NOMO-1 treated with dmso at 0.1 percent for 144 hours (cell line): ENCODE measurements around the gene SULT1E1.
"Not testable (repeated sequence)": the region's sequence is repeated elsewhere in the genome, so short reads cannot be mapped to it uniquely, and the experiment has no call there.

ENCODE experiments used
- DNase-seq: peaks from one replicate; lab custom pipeline; 2025; ENCODE audit not compliant: unreplicated experiment; lab: John Stamatoyannopoulos, UW

Gene SULT1E1

GRCh38 chr4:69848028-69848427 is 11.9 kb downstream of the SULT1E1 start:
- no peak for DNase-seq

GRCh38 chr4:69843932-69844331 is 16.0 kb downstream of the SULT1E1 start:
- DNase-seq = no peak

- DNase-seq = no peak
Measured at GRCh38 chr4:69843301-69843700, 16.6 kb downstream of the SULT1E1 start.

GRCh38 chr4:69838977-69839376 is 21.0 kb downstream of the SULT1E1 start:
- DNase-seq = no peak

GRCh38 chr4:69836287-69836686 is 23.7 kb downstream of the SULT1E1 start:
- no peak for DNase-seq

- DNase-seq = no peak
Measured at GRCh38 chr4:69835766-69836165, 24.2 kb downstream of the SULT1E1 start.

GRCh38 chr4:69833251-69833650 is 26.7 kb downstream of the SULT1E1 start:
- DNase-seq = no peak

- DNase-seq = peak; percentile 40
Measured at GRCh38 chr4:69832326-69833030, 27.5 kb downstream of the SULT1E1 start.

- DNase-seq = peak; percentile 95
Measured at GRCh38 chr4:69831646-69832325, 28.2 kb downstream of the SULT1E1 start.

GRCh38 chr4:69831270-69831627 is 28.7 kb downstream of the SULT1E1 start:
- DNase-seq = no peak

GRCh38 chr4:69830560-69831269 is 29.2 kb downstream of the SULT1E1 start:
- no peak for DNase-seq

- DNase-seq = no peak
Measured at GRCh38 chr4:69830192-69830559, 29.8 kb downstream of the SULT1E1 start.

GRCh38 chr4:69829678-69830077 is 30.3 kb downstream of the SULT1E1 start:
- DNase-seq = no peak

- no peak for DNase-seq
Measured at GRCh38 chr4:69828828-69829227, 31.1 kb downstream of the SULT1E1 start.

GRCh38 chr4:69825056-69825455 is 34.9 kb downstream of the SULT1E1 start:
- DNase-seq = not testable (repeated sequence)

GRCh38 chr4:69823481-69824186 is 36.3 kb downstream of the SULT1E1 start:
- peak; percentile 48 for DNase-seq

- DNase-seq = no peak
Measured at GRCh38 chr4:69823048-69823447, 36.9 kb downstream of the SULT1E1 start.

GRCh38 chr4:69822198-69822597 is 37.7 kb downstream of the SULT1E1 start:
- DNase-seq = no peak

GRCh38 chr4:69818060-69818639 is 41.8 kb downstream of the SULT1E1 start:
- no peak for DNase-seq

- DNase-seq = no peak
Measured at GRCh38 chr4:69816236-69816635, 43.7 kb downstream of the SULT1E1 start.

GRCh38 chr4:69813628-69814027 is 46.3 kb downstream of the SULT1E1 start:
- DNase-seq = no peak
